NCI-H510A treated with DMSO at 0.1 percent for 48 hours (cell line): ENCODE data around the gene TRIB2.
A peak's percentile ranks its signal among the peaks of the same experiment; 100 is the strongest.
"Not testable (repeated sequence)": the region's sequence is repeated elsewhere in the genome, so short reads cannot be mapped to it uniquely, and the experiment has no call there.

Experiments
- DNase-seq: peaks from one replicate; lab custom pipeline; 2025; lab: John Stamatoyannopoulos, UW

The TRIB2 gene

DNA sequence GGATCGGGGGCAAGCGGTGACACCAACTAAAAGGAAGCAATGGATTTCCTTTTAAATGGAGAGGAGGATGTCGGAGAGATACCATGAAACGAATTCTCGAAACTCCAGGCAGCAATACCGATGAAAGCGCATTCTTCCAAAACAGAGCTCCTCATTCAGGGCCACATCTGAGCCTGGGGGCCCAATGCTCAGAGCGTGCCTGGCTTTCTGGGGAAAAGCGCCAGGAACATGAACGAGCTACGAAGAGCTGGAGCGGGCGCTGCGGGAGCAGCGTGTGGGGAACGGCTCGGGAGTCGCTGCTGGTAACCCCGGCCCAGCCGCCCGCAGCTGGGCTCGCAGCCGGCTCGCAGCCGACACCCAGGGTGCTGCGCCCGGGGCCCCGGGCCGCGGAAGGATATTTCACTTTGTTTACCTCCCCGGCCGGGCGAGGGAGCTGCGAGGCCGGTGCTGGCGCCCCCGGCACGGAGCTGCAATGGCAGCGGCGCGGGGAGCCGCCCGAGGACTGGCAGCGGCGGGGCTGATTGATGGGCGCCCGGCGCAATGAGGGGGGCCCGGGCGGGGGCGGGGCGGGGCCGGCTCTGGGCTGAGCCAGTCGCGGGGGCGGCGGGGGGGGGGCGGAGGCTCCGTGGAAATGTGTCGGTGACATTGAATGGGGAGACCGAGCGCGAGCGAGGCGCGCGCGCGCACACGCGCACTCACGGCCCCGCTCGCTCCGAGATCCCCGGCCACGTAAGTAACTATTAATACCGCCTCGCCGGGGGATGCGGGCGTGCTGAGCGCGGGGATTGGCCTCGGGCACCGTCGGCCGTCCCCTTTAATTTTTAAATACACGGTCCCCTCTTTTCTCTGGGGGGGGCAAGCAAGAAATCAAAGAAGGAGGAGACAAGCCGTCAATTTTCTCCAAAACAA lies at the start of gene TRIB2:
Gene TRIB2 (plus strand): TSS at position 655 of the 909 bp plus-strand sequence. CDS start 1,372 bp downstream, outside the sequence.
- DNase-seq, result peak; percentile 81

DNA sequence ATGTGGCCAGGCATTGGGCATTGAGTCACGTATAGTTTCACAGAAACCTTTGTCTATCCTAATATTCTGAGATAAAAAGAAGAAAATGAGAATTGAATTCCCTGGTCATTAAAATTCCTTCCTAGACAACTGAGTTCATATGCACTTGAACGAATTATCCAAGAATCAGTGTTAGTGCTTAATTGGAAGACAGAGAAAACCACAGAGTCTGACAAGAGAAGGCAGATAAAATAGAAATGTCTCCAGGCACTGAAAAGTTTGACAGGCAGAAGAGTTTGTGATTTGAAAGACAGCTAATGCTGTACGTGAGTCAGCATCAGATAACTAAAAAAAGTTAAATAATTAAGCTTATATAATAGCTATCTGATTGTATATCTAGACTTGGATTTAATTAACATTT lies 47.7 kb upstream of the TRIB2 start:
- DNase-seq, result no peak

DNA sequence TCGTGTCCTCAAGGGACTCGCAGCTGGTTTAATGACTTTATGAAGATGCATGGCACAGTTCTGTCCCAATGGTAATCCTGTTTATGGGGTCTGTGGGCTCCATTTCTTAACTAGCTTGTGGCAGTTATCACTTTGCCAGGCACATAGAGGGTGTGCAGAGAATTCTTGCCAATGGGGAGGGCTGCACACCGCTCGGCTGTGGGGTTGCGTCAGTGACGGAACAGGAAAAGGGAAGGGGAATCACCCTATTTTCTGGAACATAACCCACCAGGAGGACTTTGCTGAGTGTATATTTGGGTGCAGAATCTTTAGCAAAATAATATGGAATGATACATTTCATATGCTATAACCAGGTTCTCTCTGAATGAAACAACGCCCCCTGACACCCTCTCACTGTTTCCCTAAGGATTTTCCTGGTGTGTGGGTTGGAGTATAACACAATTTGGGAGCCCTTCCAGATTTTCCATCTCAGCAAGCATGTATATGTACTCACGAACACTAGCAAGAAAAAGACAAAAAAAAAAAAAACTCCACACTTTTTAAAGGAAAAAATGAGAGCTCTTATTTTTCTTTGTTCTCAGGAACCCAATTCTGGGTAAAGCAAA lies 43.9 kb upstream of the TRIB2 start:
- DNase-seq, result no peak

DNA sequence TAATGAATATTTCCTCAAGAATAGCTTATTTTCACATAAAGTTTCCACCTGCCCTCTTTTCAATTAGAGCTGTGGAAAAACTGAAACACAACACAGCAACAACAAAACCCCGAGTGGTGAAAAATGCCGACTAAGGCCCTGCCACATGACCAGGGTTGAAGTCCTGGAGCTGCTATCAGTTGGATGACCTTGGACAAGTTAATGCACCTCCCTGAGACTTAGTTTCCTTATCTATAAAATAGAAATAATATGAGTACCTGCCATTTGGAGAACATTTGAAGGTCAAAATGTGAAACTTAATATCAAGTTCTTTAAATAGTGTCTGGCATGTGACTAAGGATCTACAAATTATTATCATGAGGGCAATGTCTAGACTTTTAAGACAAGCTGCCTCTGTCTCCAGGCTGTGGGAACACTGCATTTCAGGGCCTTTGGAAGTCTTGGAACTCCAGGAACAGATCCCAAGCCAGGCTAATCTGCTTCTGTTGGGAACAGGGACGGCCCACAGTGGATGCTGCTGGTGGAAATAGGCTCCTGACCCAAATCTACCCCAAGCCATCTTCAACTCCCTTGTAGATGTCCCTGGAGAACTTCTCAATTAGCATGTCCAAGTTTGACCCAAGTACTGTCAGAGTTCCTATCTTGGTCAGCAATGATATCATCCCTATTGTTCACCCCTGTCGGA lies 42.0 kb upstream of the TRIB2 start:
- no peak for DNase-seq

DNA sequence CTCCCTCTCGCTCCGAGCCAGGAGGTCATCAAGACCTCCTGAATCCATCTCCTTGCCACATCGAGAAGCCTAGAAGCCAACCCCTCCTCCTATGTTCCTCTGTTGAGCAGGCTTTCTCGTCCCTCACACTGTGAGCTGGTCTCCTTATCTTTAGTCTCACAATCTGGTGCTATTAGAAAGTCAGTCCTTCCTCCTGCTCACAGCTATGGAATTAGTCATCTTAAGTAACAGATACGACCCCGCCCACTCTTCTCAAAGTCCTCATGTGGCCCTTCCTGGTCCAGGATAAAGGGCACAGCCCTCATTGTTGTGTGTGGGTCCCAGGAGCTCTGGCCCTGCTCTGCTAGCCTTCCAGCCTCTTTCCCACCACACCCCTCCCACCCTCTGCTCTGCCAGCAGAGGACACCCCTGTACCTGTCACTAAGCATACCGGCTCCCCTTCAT lies 41.4 kb upstream of the TRIB2 start:
- no peak for DNase-seq

DNA sequence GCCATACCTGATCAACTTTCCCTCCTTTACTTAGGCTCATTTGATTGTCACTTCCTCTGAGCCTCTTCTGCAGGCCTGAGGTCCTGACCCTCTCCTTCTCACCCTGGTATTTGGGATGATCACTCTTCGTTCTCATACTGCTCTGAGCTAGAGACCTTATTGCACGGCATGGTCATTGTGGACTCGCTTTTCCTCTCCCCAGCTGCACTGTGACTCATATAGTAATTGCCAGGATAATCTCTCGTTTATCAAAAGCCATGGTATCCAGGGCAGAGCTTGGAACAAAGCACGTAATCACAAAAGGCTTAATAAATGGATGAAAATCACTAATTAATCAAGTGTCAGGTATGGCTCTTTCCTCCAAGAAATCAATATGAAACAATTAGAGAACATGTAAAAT lies 40.9 kb upstream of the TRIB2 start:
- no peak for DNase-seq

DNA sequence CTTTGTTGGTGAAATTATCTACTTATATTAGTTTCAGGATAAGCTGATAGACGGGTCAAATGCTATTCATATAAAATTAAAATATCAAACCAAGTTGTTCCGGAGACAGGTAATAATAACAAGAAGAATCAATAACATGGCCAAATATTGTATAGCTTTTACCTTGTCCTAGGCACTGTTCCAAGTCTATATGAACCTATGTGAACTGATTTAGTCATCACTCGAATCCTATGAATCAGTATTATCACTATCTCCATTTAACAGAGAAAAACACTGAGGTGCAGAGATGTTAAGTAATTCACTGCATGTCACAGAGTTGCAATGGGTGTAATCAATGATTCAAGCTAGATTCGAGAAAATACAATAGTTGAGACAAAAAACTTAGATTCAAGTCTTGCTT lies 40.0 kb upstream of the TRIB2 start:
- no peak for DNase-seq

DNA sequence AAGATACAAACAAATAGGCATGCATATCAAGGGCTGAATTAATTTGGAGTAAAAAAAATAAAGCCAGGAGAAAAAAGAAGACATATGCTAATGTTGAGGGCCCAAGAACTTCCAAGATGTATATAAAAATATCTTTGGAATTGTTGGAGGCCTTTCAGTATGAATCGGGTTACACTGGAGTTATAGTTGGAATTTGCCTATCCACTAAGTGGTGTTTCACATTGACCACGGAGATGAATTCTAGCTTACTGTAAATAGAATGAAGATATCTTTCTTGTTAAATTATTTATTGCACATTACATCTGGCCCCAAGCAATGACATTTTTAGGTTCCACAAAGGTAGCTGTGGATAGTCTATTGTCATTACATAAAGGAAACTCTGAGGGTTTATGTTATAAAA lies 38.5 kb upstream of the TRIB2 start:
- DNase-seq, result no peak

DNA sequence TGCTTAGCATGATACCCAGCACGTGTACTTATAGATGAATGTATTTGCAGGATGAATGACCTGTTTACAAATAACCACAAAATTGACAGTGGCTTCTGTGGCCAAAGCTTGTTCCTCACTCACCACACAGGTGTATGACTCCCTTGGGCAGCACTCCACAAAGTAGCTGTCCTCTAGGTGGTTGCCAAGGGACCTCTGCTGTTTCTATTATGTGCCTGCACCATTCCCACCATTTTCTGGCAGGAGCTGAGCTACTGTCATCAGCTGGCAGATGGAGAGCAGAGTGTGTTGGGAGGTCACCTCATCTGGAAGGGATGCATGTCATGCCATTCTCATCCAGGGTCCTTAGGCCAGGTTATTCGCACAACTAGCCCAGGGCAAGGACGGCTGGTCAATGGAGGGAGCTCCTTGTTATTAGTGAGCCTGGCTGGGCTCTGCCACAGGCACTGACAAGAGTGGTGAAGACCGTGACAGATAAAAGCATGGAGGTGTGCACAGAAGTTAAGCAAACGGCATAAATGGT lies 37.1 kb upstream of the TRIB2 start:
- DNase-seq, result no peak

DNA sequence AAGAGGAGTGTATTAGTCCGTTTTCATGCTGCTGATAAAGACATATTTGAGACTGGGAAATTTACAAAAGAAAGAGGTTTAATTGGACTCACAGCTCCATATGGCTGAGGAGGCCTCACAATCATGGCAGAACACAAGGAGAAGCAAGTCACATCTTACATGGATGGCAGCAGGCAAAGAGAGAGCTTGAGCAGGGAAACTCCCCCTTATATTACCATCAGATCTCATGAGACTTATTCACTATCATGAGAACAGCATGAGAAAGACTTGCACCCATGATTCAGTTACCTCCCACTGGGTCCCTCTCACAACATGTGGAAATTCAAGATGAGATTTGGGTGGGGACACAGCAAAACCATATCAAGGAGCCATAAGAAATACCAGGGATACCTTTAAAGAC lies 36.6 kb upstream of the TRIB2 start:
- not testable (repeated sequence) for DNase-seq

DNA sequence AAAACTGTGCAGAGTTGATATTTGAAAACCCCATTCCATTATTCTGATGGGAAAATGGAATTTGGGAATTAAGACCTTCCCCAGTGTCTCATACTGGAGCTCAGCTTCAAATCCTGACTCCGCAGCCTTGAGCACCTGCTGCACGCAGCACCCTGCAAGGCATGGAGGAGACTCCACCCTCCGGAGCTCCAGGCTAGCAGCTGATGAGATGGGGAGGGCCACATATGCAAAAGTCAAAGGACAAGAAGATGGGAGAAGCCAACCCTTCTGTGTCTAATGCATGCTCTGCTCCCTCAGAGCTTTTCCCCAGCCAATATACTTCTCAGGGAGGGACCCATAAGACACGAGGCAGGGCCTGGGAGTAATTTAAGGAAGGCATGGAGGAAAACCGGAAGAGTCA lies 34.7 kb upstream of the TRIB2 start:
- no peak for DNase-seq

DNA sequence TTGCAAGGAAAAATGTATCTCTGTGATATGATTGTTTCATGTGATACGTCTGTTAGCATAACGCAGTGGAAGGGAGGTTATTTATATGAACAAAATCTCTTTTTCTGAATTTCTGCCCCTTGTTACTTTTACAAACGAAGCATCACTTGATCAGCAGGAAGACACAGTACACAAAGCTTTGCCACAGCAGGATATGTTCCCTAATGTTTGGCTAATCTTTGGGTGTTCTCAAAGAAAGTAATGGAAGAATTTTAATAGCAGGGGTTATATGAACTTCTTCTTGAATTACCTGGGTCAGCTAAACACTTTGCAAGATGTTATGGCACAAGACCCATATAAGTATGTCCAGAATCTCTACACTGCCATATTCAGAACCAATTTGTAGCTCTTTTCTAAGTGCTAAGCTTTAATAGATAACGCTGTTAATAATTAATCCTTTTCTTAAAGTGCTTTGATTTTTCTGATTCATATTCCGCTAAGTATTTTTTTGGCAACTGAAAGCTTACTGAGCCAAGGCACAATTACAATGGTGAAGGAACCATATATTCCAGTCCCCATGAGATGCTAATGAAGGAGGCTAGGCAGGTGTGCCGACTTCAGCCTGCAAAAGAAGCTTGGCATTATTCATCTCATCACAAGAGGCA lies 33.2 kb upstream of the TRIB2 start:
- DNase-seq, result no peak

DNA sequence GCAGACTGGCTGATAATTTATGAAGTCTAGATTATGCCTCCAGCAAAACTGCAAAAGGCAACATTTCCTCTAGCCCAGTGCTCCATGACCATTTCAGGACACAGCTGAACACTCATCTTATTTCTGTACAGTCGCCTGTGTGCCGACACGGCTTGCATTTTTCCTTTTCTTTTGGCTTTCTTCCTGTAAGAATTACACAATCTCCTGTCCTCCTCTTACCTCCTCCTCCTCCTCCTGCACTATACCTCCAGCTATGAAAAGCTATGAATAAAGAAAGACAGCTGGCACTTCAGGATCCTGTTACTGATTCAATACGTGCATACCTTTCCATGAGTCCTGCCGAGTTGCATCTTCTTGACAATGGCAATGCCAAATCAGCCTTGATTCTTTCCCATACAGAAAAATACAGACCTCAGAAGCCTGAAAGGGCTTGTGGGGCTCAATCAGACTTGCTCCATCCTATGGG lies 32.2 kb upstream of the TRIB2 start:
- peak; percentile 30 for DNase-seq

DNA sequence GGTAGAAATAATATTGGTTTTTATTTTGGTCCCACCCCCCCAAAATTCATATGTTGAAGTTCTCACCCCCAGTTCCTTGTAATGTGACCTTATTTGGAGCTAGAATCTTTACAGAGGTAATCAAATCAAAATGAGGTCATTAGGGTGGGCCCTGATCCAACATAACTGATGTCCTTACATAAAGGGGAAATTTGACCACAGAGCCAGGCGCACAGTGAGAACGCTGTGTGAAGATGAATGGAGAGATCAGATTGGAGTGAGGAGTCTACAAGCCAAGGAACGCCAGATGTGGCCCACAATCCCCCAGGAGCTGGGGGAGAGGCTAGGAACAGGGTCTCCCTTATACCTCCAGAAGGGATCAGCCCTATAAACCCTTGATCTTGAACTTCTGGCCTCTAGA lies 31.6 kb upstream of the TRIB2 start:
- no peak for DNase-seq

DNA sequence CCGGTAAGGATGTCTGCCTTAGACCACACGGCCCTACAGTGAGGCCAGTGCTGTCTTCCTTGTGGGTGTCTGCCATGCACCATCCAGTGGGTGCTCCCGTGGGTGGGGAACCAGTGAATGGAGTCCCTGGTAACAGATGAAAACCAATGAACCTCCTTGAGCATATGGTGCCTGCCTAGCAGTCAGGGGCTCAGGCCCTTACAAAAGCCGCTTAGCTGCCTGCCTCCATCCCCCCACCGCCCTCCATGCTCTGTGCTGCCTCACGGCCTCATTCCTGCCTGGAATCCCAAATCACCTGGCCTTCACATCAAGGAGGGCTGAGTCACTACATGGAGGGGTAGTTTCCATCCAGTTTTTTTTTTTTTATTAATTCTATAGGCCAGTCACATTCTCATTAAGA lies 30.8 kb upstream of the TRIB2 start:
- DNase-seq, result no peak

DNA sequence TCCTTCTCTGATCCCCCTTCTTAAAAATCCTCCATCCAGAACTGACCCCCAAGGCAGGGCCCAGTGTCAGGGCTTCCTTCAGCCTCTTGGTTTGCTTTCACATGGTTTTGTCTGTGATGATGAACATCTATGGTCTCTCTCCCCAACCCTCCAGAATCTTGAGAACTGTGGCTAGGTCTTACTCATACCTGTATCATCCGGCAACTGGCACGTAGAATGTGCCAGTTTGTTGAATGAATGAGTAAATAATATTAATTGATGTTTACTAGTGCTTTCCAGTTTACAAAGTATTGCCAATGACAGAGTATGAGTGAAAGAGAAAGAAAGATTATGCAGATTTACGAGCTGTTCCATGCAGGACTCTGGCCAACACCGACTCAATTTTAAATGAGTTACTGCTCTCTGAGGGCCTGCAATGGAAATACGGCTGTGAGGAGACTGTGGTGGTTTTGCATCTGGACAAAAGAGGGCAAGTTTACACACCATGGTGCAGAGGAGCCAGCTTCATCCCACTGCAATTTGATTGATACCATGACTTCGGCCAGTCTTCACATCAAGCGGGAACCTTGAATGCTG lies 29.9 kb upstream of the TRIB2 start:
- no peak for DNase-seq

DNA sequence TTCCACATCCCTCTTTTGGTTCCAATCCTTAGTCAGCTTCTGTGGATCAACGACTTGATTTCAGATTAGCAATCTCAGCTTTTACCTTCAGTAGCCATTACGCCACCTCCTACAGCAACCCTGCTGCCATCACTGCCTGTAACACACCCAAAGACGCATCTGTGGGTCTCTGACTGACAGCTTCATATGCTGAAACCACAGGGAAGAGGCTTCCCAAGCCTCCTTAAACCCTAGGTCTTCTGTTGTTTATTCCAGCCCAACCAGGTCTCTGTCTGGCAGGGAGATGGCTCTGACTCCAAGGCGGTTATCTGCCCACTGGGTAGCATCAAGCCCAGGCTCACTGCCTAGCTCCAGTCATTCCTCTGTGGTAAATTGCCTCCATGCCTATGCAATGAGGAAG lies 28.6 kb upstream of the TRIB2 start:
- no peak for DNase-seq

DNA sequence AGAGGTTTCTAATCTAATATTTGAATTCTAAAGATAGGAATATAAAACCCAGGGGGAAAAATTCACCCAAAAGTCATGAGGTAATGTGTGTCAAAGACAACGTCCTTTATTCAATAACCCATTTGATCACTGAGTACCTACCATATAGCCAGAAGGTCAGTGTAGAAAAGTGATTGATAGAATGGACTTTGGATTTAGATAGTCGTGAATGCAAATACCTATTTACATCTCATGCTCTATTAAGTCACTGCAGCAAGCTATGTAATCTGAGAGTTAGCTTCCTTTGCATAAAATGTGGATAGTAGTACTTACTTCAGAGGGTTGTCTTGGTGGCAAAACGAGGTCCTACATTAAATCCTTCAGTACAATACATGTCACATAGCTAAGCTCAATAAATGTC lies 27.8 kb upstream of the TRIB2 start:
- DNase-seq, result no peak

DNA sequence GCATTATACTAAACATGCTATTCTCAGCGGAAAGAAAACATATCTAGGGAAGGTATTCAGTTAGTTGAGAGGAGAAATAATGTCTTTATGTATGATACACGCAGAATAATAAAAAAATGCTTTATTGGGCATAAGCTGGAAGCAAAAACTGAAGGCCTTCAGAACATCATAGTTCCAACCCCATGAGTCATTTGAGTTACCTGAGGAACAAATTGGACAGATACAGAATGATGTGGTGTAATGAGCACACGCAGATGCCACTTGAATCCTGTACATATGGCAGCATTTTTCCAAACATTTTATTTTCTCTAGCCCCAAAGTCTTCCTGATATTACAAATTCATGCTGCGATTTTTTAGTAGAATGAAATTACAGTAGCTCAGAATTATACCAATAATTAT lies 23.2 kb upstream of the TRIB2 start:
- DNase-seq, result no peak

DNA sequence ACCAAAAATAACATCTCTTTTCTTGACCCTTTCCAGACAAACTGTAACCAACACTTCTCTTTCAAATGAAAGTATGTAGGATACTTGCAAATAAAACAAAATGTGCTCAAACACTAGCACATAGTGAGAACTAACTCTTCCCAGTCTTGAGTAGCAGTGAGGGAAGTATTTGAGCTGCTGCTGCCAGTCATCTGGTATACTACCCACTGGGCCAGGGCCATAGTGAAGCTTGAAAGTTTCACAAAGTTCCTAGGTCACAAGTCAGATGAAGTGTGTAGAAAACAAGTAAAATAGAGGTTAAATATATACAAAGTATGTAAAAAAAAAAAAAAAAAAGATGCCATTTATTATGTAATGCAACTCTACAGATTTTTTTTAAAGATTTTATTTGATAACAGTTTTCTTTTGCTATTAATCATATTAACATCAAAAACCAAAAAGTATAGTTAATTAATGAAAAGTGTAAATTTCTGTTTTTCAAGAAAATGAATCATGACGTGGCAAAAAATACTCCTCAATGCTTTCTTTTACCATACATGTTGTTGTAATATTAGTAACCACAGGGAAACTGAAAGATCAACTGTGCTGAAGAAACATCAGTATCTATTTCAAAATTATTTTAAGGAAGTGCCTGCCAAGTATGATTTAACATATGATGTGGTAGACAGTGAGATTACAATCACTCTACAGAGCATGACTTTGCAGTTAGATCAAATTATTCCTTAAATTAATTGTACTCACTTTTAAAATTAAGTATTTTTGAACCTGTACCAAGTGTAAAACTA lies 21.6 kb upstream of the TRIB2 start:
- DNase-seq, result no peak

DNA sequence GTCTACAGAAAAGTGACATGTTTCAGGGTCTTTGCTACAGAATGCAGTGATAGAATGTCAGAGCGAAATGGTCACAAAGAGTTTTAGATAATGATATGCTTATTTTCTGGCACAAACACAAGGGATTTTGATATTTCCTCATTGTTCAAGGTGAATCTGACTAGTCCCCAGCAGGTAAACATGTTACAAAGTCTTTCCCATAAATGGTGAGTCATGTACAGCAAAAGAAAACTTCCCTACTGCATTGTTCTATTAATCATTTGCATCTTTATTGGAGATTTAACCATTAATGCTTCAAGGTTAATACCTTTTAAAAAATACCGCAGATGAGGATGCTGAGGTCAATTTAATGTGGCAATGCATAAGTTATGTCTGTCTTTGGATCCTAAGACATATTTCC lies 19.1 kb upstream of the TRIB2 start:
- no peak for DNase-seq
